Esophagus muscularis mucosa (tissue), 4 donors: ENCODE results near the gene GET4. TPM values are rescaled to one million over a fixed set of nuclear protein-coding genes. Genes with fewer than 3 reads are reported as not detected.

Experiments
- DNase-seq: peaks from one replicate; pipeline ENCODE4 v3.0.0-alpha.2; 2017; ENCODE audit errors: extremely low spot score
- H3K27ac ChIP-seq, 4 donors: fragments of 200-600 bp; sonication (generic); replicated peaks in 1 of 4; 1 replicate in 3 of 4; 2 replicates in 1 of 4; pipeline ENCODE4 v1.5.1; 2016 to 2019; ENCODE audit warnings: mild to moderate bottlenecking in 1 of 4
- H3K27me3 ChIP-seq, 4 donors: fragments of 200-600 bp; sonication (generic); one replicate each; pipeline versions ENCODE4 v1.5.1 to v1.6.0; 2016 to 2019
- H3K36me3 ChIP-seq, 4 donors: fragments of 200-600 bp; sonication (generic); one replicate each; pipeline ENCODE4 v1.5.1; 2016 to 2019
- H3K4me1 ChIP-seq, 4 donors: fragments of 200-600 bp; sonication (generic); one replicate each; pipeline ENCODE4 v1.5.1; 2016 to 2019
- H3K4me3 ChIP-seq, 4 donors: fragments of 200-600 bp; sonication (generic); 1 replicate in 2 of 4; 2 replicates in 2 of 4; pipeline ENCODE4 v1.5.1; 2016 to 2019; ENCODE audit warnings: mild to moderate bottlenecking in 4 of 4, moderate library complexity in 1 of 4
- H3K9me3 ChIP-seq, 4 donors: fragments of 200-600 bp; sonication (generic); 1 replicate in 3 of 4; 2 replicates in 1 of 4; pipeline ENCODE4 v1.5.1; 2016 to 2019
- CTCF ChIP-seq, 3 experiments: fragments of 200-600 bp in 2 of 3; fragments of 450-650 bp in 1 of 3; sonication (generic) in 2 of 3; IDR thresholded peaks; one replicate each; pipeline ENCODE4 v1.5.1; 2017 to 2019; ENCODE audit warnings: antibody characterized with exemption in 3 of 3, mild to moderate bottlenecking in 2 of 3, moderate library complexity in 1 of 3
- EP300 ChIP-seq: sonication (generic); formaldehyde crosslinking; IDR thresholded peaks from one replicate; pipeline ENCODE4 v1.6.1; 2017; ENCODE audit warnings: antibody characterized with exemption
- POLR2A ChIP-seq: fragments of 450-650 bp; IDR thresholded peaks from one replicate; pipeline ENCODE4 v1.6.1; 2017; ENCODE audit warnings: antibody characterized with exemption, moderate library complexity, mild to moderate bottlenecking, low read depth
- POLR2AphosphoS5 ChIP-seq, 2 donors: sonication (generic); formaldehyde crosslinking; IDR thresholded peaks; one replicate each; pipeline ENCODE4 v1.6.1; 2017; ENCODE audit warnings: antibody characterized with exemption in 2 of 2
- WGBS: methylation state at CpG from one replicate; pipeline ENCODE4 v1.1.5; 2018; 5-methylcytosine and 5-hydroxymethylcytosine counted together
- intact Hi-C: fragments of 100-400 bp; cut with DNase I; formaldehyde crosslinking; loops from one replicate; pipeline ENCODE4 v1.15.1; 2023
- total RNA-seq, 4 donors: library from RNA; depleted of rRNA; stranded (reverse); fragments of >200 nt; gene quantifications; one replicate each; pipeline versions ENCODE4 v1.1.0 to v1.2.1, GENCODE V29; 2016

Gene GET4
- total RNA-seq, 4 donors from 2014 or later, result 24.7 to 41.3 (median 35.2) TPM

DNA sequence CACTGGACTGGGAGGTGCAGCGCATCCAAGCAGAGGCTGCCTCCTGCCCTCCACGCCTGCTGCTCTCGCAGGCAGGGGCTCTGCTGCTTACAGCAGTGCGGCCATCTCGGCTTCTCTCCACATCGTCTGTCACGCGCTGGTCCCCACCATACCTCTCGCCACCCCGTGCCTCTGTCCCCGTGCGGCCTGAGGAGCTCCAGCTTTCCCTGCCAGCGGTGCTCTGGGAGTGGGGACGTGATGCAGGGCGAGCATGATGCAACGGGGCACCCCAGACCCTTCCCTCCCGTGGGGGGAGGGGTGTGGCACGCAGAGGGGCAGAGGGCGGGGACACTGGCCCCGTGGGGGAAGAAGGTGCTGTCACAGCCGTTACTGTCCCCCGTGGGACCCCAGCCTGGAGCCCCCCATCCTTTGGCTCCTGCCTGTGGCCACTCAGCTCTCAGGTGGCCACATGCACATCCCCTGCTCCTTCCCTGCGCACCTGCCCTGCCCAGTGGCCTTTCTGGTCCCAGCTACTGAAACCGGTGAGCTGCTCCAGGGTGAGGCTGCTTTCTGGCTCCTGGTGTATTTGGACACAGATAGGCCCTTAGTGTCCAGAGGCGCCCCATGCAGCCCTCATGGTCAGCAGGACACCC, 9.0 kb downstream of the GET4 start:
- intact Hi-C loops, result no loop called here
- TF ChIP-seq EP300, result no peak
- TF ChIP-seq CTCF (IDR thresholded peaks at IDR 0.05), result no peak
- no peak for TF ChIP-seq POLR2AphosphoS5 (IDR thresholded peaks at IDR 0.05)
- no peak for TF ChIP-seq POLR2A
- no peaks in the 10 kb centered on the region for H3K9me3 ChIP-seq
- no peak for DNase-seq
- H3K4me1 ChIP-seq, result peaks cover 40 to 60% (median 48%) of the 10 kb centered on the region in 4 donors
- H3K27me3 ChIP-seq, result no peaks in the 10 kb centered on the region
- H3K36me3 ChIP-seq, result peaks cover 23 to 39% (median 37%) of the 10 kb centered on the region in 4 donors
- WGBS, result 93% methylated on average over 18 of the region's 25 CpGs
- no peak overlapping the region for H3K27ac ChIP-seq
- no peak overlapping the region for H3K4me3 ChIP-seq

DNA sequence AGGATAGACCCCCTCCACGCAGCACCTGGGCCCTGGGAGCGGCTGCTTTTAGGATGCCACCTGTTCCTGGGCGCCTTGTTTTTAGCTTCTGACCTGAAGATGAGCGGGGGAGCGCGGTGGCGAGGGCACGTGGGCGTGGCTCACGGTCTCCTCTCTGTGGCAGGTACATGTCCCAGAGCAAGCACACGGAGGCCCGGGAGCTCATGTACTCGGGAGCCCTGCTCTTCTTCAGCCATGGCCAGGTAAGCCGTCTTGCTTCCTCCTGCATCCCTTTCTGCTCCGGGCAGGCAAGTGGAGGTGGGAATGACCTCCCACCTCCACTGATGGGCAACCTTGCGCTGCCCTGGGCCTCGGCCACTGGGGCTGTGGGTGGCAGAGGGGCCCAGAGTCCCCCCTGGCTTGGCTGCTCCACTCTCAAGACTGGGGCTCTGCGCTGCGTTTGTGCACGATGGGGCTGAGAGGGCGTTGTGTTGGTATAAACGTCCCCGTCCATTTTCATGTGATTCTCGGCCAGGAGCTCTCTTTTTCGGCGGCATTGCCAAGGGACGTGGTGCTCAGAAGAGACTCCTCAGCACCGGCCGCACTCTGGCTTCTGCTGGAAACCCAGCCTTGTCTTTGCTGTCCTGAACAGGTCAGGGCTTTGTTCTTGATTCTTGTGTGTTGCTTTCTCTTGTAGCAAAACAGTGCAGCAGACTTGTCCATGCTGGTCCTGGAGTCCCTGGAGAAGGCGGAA, 9.7 kb downstream of the GET4 start:
- intact Hi-C loops, result no loop called here
- H3K4me1 ChIP-seq, result peaks cover 37 to 54% (median 45%) of the 10 kb centered on the region in 4 donors

GRCh38 chr7:886626-887487, 10.5 kb downstream of the GET4 start:
- TF ChIP-seq EP300 (no peak), POLR2AphosphoS5 (IDR thresholded peaks at IDR 0.05) (no peak), CTCF (IDR thresholded peaks at IDR 0.05) (no peak), POLR2A (no peak)
- Histone ChIP-seq H3K4me1 (peaks cover 37 to 50% (median 44%) of the 10 kb centered on the region in 4 donors), H3K9me3 (no peaks in the 10 kb centered on the region), H3K36me3 (peaks cover 38 to 54% (median 51%) of the 10 kb centered on the region in 4 donors), H3K27me3 (no peaks in the 10 kb centered on the region), H3K4me3 (no peak overlapping the region), H3K27ac (no peak overlapping the region)
- no peak for DNase-seq
- intact Hi-C loops, result no loop called here
- 92% methylated on average over 27 of the region's 40 CpGs for WGBS

More for the DNA sequence above, 9.7 kb downstream of the GET4 start:
- 83% methylated on average over 20 of the region's 30 CpGs for WGBS
- no peak for TF ChIP-seq EP300
- no peak for TF ChIP-seq POLR2AphosphoS5 (IDR thresholded peaks at IDR 0.05)
- TF ChIP-seq POLR2A, result no peak
- no peak for TF ChIP-seq CTCF (IDR thresholded peaks at IDR 0.05)
- Histone ChIP-seq H3K36me3 (peaks cover 30 to 46% (median 44%) of the 10 kb centered on the region in 4 donors), H3K4me3 (no peak overlapping the region), H3K27me3 (no peaks in the 10 kb centered on the region), H3K27ac (no peak overlapping the region), H3K9me3 (no peaks in the 10 kb centered on the region)
- no peak for DNase-seq

DNA sequence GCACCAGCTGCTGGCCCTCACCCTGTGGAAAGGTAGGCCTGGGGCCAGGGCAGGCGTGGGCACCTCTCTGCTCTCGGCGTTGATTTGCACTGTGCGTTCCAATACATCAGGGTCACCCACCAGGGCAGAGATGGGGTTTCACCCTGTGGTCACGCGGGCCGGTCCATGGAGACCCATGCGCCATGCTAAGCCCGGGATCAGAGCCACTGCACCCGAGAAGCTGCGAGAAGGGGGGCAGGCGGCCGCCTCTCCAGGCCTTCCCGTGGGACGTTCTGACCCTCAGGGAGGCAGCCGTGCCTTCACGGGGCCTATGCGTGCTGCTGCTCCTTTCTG, 11.1 kb downstream of the GET4 start:
- no peaks in the 10 kb centered on the region for H3K9me3 ChIP-seq
- H3K27me3 ChIP-seq, result no peaks in the 10 kb centered on the region
- TF ChIP-seq POLR2AphosphoS5 (IDR thresholded peaks at IDR 0.05), result no peak
- no peak for TF ChIP-seq POLR2A
- TF ChIP-seq CTCF (IDR thresholded peaks at IDR 0.05), result no peak
- no peak overlapping the region for H3K4me3 ChIP-seq
- 100% methylated on average over 1 of the region's 18 CpGs for WGBS
- intact Hi-C loops, result no loop called here
- H3K36me3 ChIP-seq, result peaks cover 42 to 60% (median 57%) of the 10 kb centered on the region in 4 donors
- no peak for DNase-seq
- H3K27ac ChIP-seq, result no peak overlapping the region
- H3K4me1 ChIP-seq, result peaks cover 35 to 50% (median 40%) of the 10 kb centered on the region in 4 donors
